CD4-positive, CD25-positive, alpha-beta regulatory T cell (primary cell): ENCODE results near the gene EHD4. TPM values are rescaled to one million over a fixed set of nuclear protein-coding genes. Genes with fewer than 3 reads are reported as not detected.

Experiments
- ATAC-seq, 2 donors: fragments of 150-1000 bp; cut with Tn5 transposase; one replicate each; pipeline ENCODE4 v1.10.0; 2021; ENCODE audit warnings: low read depth in 2 of 2, moderate number of reproducible peaks in 2 of 2, moderate library complexity in 1 of 2
- DNase-seq, 3 donors: peaks; one replicate each; pipeline versions ENCODE4 v3.0.0 to v3.0.0-alpha.2; 2012 to 2022; ENCODE audit warnings: mixed read lengths in 1 of 3
- H3K27ac ChIP-seq: one replicate; pipeline ENCODE4 v1.7.0; 2013; ENCODE audit warnings: mild to moderate bottlenecking, low read length; ENCODE audit not compliant: insufficient read depth, poor library complexity, severe bottlenecking
- H3K27me3 ChIP-seq: one replicate; pipeline ENCODE4 v1.7.0; 2013; ENCODE audit warnings: low read length; ENCODE audit not compliant: control insufficient read depth, insufficient read depth
- H3K36me3 ChIP-seq: one replicate; pipeline ENCODE4 v1.7.0; 2013; ENCODE audit warnings: mild to moderate bottlenecking, low read length, moderate library complexity; ENCODE audit not compliant: control insufficient read depth, insufficient read depth
- H3K4me1 ChIP-seq: 2 replicates; pipeline ENCODE4 v1.7.0; 2013; ENCODE audit warnings: mild to moderate bottlenecking, low read length; ENCODE audit not compliant: insufficient read depth, control insufficient read depth, poor library complexity, severe bottlenecking
- H3K4me3 ChIP-seq: one replicate; pipeline ENCODE4 v1.7.0; 2013; ENCODE audit warnings: low read depth, mild to moderate bottlenecking, low read length, moderate library complexity
- H3K9me3 ChIP-seq, 2 experiments: 1 replicate in 1 of 2; 2 replicates in 1 of 2; pipeline ENCODE4 v1.7.0; 2013; ENCODE audit warnings: low read length in 2 of 2, mild to moderate bottlenecking in 1 of 2, moderate library complexity in 1 of 2; ENCODE audit not compliant: control insufficient read depth in 2 of 2
- H3K27ac Mint-ChIP-seq, 3 donors: one replicate each; pipeline ENCODE4 v1.8.0; 2020 to 2022; ENCODE audit warnings: mild to moderate bottlenecking in 3 of 3, mixed read lengths in 3 of 3, moderate library complexity in 2 of 3
- H3K27me3 Mint-ChIP-seq: one replicate; pipeline ENCODE4 v1.8.0; 2022; ENCODE audit warnings: mild to moderate bottlenecking, mixed read lengths
- H3K36me3 Mint-ChIP-seq: one replicate; pipeline ENCODE4 v1.8.0; 2020; ENCODE audit warnings: mixed read lengths
- H3K4me1 Mint-ChIP-seq, 4 donors: one replicate each; pipeline ENCODE4 v1.8.0; 2020 to 2022; ENCODE audit warnings: mixed read lengths in 4 of 4, mild to moderate bottlenecking in 1 of 4
- H3K4me3 Mint-ChIP-seq, 4 donors: one replicate each; pipeline ENCODE4 v1.8.0; 2020 to 2022; ENCODE audit warnings: mild to moderate bottlenecking in 4 of 4, mixed read lengths in 4 of 4, moderate library complexity in 3 of 4
- H3K9me3 Mint-ChIP-seq, 7 donors: one replicate each; pipeline ENCODE4 v1.8.0; 2020 to 2022; ENCODE audit warnings: mixed read lengths in 7 of 7, mild to moderate bottlenecking in 3 of 7, moderate library complexity in 2 of 7
- polyA plus RNA-seq, 4 donors: library from polyadenylated mRNA; unstranded; fragments of 300-500 nt; fragmentation: Illumina TruSeq; gene quantifications; one replicate each; pipeline ENCODE4 v1.2.3, GENCODE V29; 2021
- total RNA-seq: library from RNA; stranded (reverse); gene quantifications from one replicate; pipeline ENCODE4 v1.2.3, GENCODE V29; 2022

EHD4 gene
- total and polyA plus RNA-seq, 5 donors from 2014 or later: 9.3 to 57.8 (median 13.8) TPM

- DNase-seq (no peak), ATAC-seq (no peak)
- no peaks in the 10 kb centered on the region for H3K4me1 Mint-ChIP-seq
- Histone ChIP-seq H3K4me3 (no peak overlapping the region), H3K9me3 (no peaks in the 10 kb centered on the region), H3K27me3 (no peaks in the 10 kb centered on the region), H3K36me3 (no peaks in the 10 kb centered on the region), H3K27ac (no peak overlapping the region), H3K4me1 (no peaks in the 10 kb centered on the region)
- H3K4me3 Mint-ChIP-seq: no peak overlapping the region
- H3K9me3 Mint-ChIP-seq: no peaks in the 10 kb centered on the region
- no peaks in the 10 kb centered on the region for H3K36me3 Mint-ChIP-seq
- H3K27ac Mint-ChIP-seq: no peak overlapping the region
- H3K27me3 Mint-ChIP-seq: peaks cover 6% of the 10 kb centered on the region
These were observed 21.3 kb upstream of the EHD4 start for GRCh38 chr15:41993472-41994170.

- Mint-ChIP-seq H3K4me3 (no peak overlapping the region), H3K27ac (no peak overlapping the region), H3K9me3 (no peaks in the 10 kb centered on the region), H3K36me3 (no peaks in the 10 kb centered on the region), H3K4me1 (no peaks in the 10 kb centered on the region), H3K27me3 (peaks cover 6% of the 10 kb centered on the region)
- Histone ChIP-seq H3K36me3 (no peaks in the 10 kb centered on the region), H3K27ac (no peak overlapping the region), H3K27me3 (no peaks in the 10 kb centered on the region), H3K4me1 (no peaks in the 10 kb centered on the region), H3K9me3 (no peaks in the 10 kb centered on the region), H3K4me3 (no peak overlapping the region)
- DNase-seq (no peak), ATAC-seq (no peak)
These were observed 20.4 kb upstream of the EHD4 start for GRCh38 chr15:41992803-41993190.

- Histone ChIP-seq H3K4me3 (no peak overlapping the region), H3K9me3 (no peaks in the 10 kb centered on the region), H3K27ac (no peak overlapping the region), H3K4me1 (no peaks in the 10 kb centered on the region), H3K36me3 (no peaks in the 10 kb centered on the region), H3K27me3 (no peaks in the 10 kb centered on the region)
- no peak for DNase-seq
- Mint-ChIP-seq H3K27me3 (peaks cover 7% of the 10 kb centered on the region), H3K4me3 (no peak overlapping the region), H3K27ac (no peak overlapping the region), H3K4me1 (no peaks in the 10 kb centered on the region), H3K9me3 (no peaks in the 10 kb centered on the region), H3K36me3 (no peaks in the 10 kb centered on the region)
- no peak for ATAC-seq
These were observed 19.9 kb upstream of the EHD4 start for GRCh38 chr15:41992151-41992802.

GRCh38 chr15:41990691-41991090, 18.3 kb upstream of the EHD4 start:
- Mint-ChIP-seq H3K4me3 (no peak overlapping the region), H3K27ac (no peak overlapping the region)
- no peak overlapping the region for H3K27ac ChIP-seq

GRCh38 chr15:41990243-41990605, 17.9 kb upstream of the EHD4 start:
- no peaks in the 10 kb centered on the region for H3K9me3 ChIP-seq
- no peak overlapping the region for H3K4me3 ChIP-seq
- Mint-ChIP-seq H3K9me3 (no peaks in the 10 kb centered on the region), H3K4me1 (no peaks in the 10 kb centered on the region), H3K27me3 (peaks cover 14% of the 10 kb centered on the region), H3K4me3 (no peak overlapping the region), H3K36me3 (no peaks in the 10 kb centered on the region), H3K27ac (no peak overlapping the region)
- H3K4me1 ChIP-seq: no peaks in the 10 kb centered on the region
- no peaks in the 10 kb centered on the region for H3K27me3 ChIP-seq
- H3K36me3 ChIP-seq: no peaks in the 10 kb centered on the region
- H3K27ac ChIP-seq: no peak overlapping the region
- no peak for DNase-seq
- no peak for ATAC-seq

More at GRCh38 chr15:41990691-41991090, 18.3 kb upstream of the EHD4 start:
- no peak for DNase-seq
- H3K36me3 ChIP-seq: no peaks in the 10 kb centered on the region
- H3K9me3 Mint-ChIP-seq: no peaks in the 10 kb centered on the region
- H3K4me1 Mint-ChIP-seq: no peaks in the 10 kb centered on the region
- no peaks in the 10 kb centered on the region for H3K27me3 ChIP-seq
- H3K27me3 Mint-ChIP-seq: peaks cover 14% of the 10 kb centered on the region
- H3K4me1 ChIP-seq: no peaks in the 10 kb centered on the region
- no peaks in the 10 kb centered on the region for H3K9me3 ChIP-seq
- H3K36me3 Mint-ChIP-seq: no peaks in the 10 kb centered on the region
- no peak for ATAC-seq
- no peak overlapping the region for H3K4me3 ChIP-seq

GRCh38 chr15:41989573-41990242, 17.4 kb upstream of the EHD4 start:
- no peak overlapping the region for H3K4me3 Mint-ChIP-seq
- peak; percentile 65 to 75 (median 75) for DNase-seq
- Histone ChIP-seq H3K36me3 (no peaks in the 10 kb centered on the region), H3K4me3 (no peak overlapping the region), H3K4me1 (no peaks in the 10 kb centered on the region), H3K9me3 (no peaks in the 10 kb centered on the region), H3K27me3 (no peaks in the 10 kb centered on the region), H3K27ac (no peak overlapping the region)
- H3K27ac Mint-ChIP-seq: no peak overlapping the region
- H3K27me3 Mint-ChIP-seq: peaks cover 14% of the 10 kb centered on the region
- H3K4me1 Mint-ChIP-seq: no peaks in the 10 kb centered on the region
- ATAC-seq: peak; percentile 79 to 87
- H3K36me3 Mint-ChIP-seq: no peaks in the 10 kb centered on the region
- H3K9me3 Mint-ChIP-seq: no peaks in the 10 kb centered on the region

GRCh38 chr15:41988896-41989572, 16.7 kb upstream of the EHD4 start:
- Histone ChIP-seq H3K36me3 (no peaks in the 10 kb centered on the region), H3K4me1 (no peaks in the 10 kb centered on the region), H3K27me3 (no peaks in the 10 kb centered on the region), H3K9me3 (no peaks in the 10 kb centered on the region), H3K4me3 (no peak overlapping the region), H3K27ac (no peak overlapping the region)
- ATAC-seq: no peak
- Mint-ChIP-seq H3K36me3 (no peaks in the 10 kb centered on the region), H3K27me3 (peaks cover 17% of the 10 kb centered on the region), H3K4me1 (no peaks in the 10 kb centered on the region), H3K9me3 (no peaks in the 10 kb centered on the region), H3K4me3 (no peak overlapping the region), H3K27ac (peak overlapping the region in 1 of 3 donors; percentile 18)
- DNase-seq: no peak
